A549 (cell line): ENCODE measurements around the gene HOMER2. TPM values are rescaled to one million over a fixed set of nuclear protein-coding genes. Genes with fewer than 3 reads are reported as not detected.

Experiments
- ATAC-seq, 2 experiments: fragments of 200-7000 bp in 1 of 2; fragments of >200 bp in 1 of 2; cut with Nextera tagmentation in 1 of 2; cut with Tn5 transposase in 1 of 2; 3 replicates each; pipeline versions ENCODE4 v1.8.0 to v1.9.1; 2018 to 2020; ENCODE audit warnings: mild to moderate bottlenecking in 1 of 2, moderate library complexity in 1 of 2
- CTCF ChIA-PET: fragments of 300-600 bp; sonication (Branson Sonifier 250); formaldehyde crosslinking; extraction: SDS; loops from one replicate; lab custom pipeline; 2021; ENCODE audit warnings: antibody characterized with exemption, inconsistent platforms; lab: Yijun Ruan, JAX
- POLR2A ChIA-PET: fragments of 350-600 bp; formaldehyde crosslinking; extraction: SDS; loops from one replicate; lab custom pipeline; 2021; ENCODE audit warnings: antibody characterized with exemption, inconsistent platforms; lab: Yijun Ruan, JAX
- DNase-seq, 2 experiments: peaks; one replicate each; pipeline versions ENCODE4 v3.0.0 to v3.0.0-alpha.2; 2011 to 2016; ENCODE audit warnings: low read depth in 1 of 2, low spot score in 1 of 2
- FAIRE-seq: peaks from 2 replicates; lab custom pipeline; 2011; peaks lifted over from hg19 to GRCh38; lab: Jason Lieb, UNC
- H3K27ac ChIP-seq, 2 experiments: fragments of >200 bp; sonication (Bioruptor Twin); formaldehyde crosslinking; 3 replicates each; pipeline ENCODE4 v1.5.1; 2016 to 2017
- H3K4me1 ChIP-seq: fragments of >200 bp; sonication (Bioruptor Twin); formaldehyde crosslinking; 3 replicates; pipeline ENCODE4 v1.6.1; 2016
- H3K4me2 ChIP-seq: fragments of >200 bp; sonication (Bioruptor Twin); formaldehyde crosslinking; 3 replicates; pipeline ENCODE4 v1.6.1; 2016
- H3K4me3 ChIP-seq: fragments of >200 bp; sonication (Bioruptor Twin); formaldehyde crosslinking; 3 replicates; pipeline ENCODE4 v1.5.1; 2016
- H3K9me3 ChIP-seq: fragments of >200 bp; sonication (Bioruptor Twin); formaldehyde crosslinking; 3 replicates; pipeline ENCODE4 v1.6.1; 2016
- BCL3 ChIP-seq: fragments of >200 bp; sonication (Bioruptor Twin); formaldehyde crosslinking; IDR thresholded peaks from 3 replicates; pipeline ENCODE4 v1.6.1; 2016
- CEBPB ChIP-seq, 2 experiments: fragments of >200 bp in 1 of 2; sonication (Bioruptor Twin) in 1 of 2; formaldehyde crosslinking in 1 of 2; IDR thresholded peaks; 2 replicates each; pipeline ENCODE4 v1.6.1; 2012 to 2016
- ELK1 ChIP-seq: fragments of 150-350 bp; IDR thresholded peaks from 2 replicates; pipeline ENCODE4 v1.6.1; 2014; ENCODE audit warnings: low read depth, mild to moderate bottlenecking, low read length
- FOSL2 ChIP-seq, 2 experiments: fragments of 450-650 bp in 1 of 2; fragments of >200 bp in 1 of 2; sonication (Bioruptor Twin) in 1 of 2; formaldehyde crosslinking; IDR thresholded peaks; 2 replicates each; pipeline versions ENCODE4 v1.5.0 to v1.6.1; 2016 to 2020; ENCODE audit warnings: mild to moderate bottlenecking in 1 of 2, moderate library complexity in 1 of 2
- FOXS1 ChIP-seq: fragments of 250-450 bp; sonication (Bioruptor Pico); IDR thresholded peaks from 2 replicates; pipeline ENCODE4 v1.5.0; 2020; ENCODE audit warnings: mild to moderate bottlenecking, moderate library complexity
- HMGXB4 ChIP-seq: fragments of 250-450 bp; sonication (Bioruptor Pico); IDR thresholded peaks from 2 replicates; pipeline ENCODE4 v1.5.0; 2021; ENCODE audit warnings: mild to moderate bottlenecking, moderate library complexity, borderline replicate concordance
- MAFK ChIP-seq: fragments of 450-650 bp; IDR thresholded peaks from 2 replicates; pipeline ENCODE4 v1.6.1; 2014; ENCODE audit not compliant: partially characterized antibody
- MAZ ChIP-seq: fragments of 150-350 bp; IDR thresholded peaks from 2 replicates; pipeline ENCODE4 v1.6.1; 2014; ENCODE audit warnings: antibody characterized with exemption, low read depth, low read length, borderline replicate concordance
- MYC ChIP-seq: IDR thresholded peaks from 2 replicates; pipeline ENCODE4 v1.6.1; 2012; ENCODE audit warnings: mild to moderate bottlenecking, inconsistent platforms, low read length, improper control_type of control experiment, borderline replicate concordance
- NPAS2 ChIP-seq: fragments of 250-450 bp; sonication (Bioruptor Pico); IDR thresholded peaks from 2 replicates; pipeline ENCODE4 v1.8.0; 2022; ENCODE audit warnings: mild to moderate bottlenecking, moderate library complexity, borderline replicate concordance
- NR3C1 ChIP-seq: fragments of >200 bp; sonication (Bioruptor Twin); formaldehyde crosslinking; IDR thresholded peaks from 3 replicates; pipeline ENCODE4 v1.6.1; 2017
- PBX3 ChIP-seq: IDR thresholded peaks from 2 replicates; pipeline ENCODE4 v1.6.1; 2012
- PHF8 ChIP-seq: fragments of 200-600 bp; sonication (generic); IDR thresholded peaks from 2 replicates; pipeline ENCODE4 v1.6.1; 2016; ENCODE audit warnings: low read depth, mild to moderate bottlenecking, antibody characterized with exemption, moderate library complexity, borderline replicate concordance
- SREBF2 ChIP-seq: fragments of 450-650 bp; IDR thresholded peaks from 2 replicates; pipeline ENCODE4 v1.6.1; 2014; ENCODE audit warnings: mild to moderate bottlenecking, moderate library complexity
- TFCP2L1 ChIP-seq: fragments of 250-450 bp; sonication (Bioruptor Pico); IDR thresholded peaks from 2 replicates; pipeline ENCODE4 v1.5.0; 2021; ENCODE audit warnings: mild to moderate bottlenecking
- TP53 ChIP-seq: fragments of 250-450 bp; sonication (Bioruptor Pico); IDR thresholded peaks from 2 replicates; pipeline ENCODE4 v1.5.0; 2021; ENCODE audit warnings: mild to moderate bottlenecking, moderate library complexity
- USF2 ChIP-seq: fragments of 450-650 bp; IDR thresholded peaks from 2 replicates; pipeline ENCODE4 v1.6.1; 2014; ENCODE audit warnings: antibody characterized with exemption
- ZFP36 ChIP-seq: fragments of 450-650 bp; IDR thresholded peaks from 2 replicates; pipeline ENCODE4 v1.6.1; 2014; ENCODE audit warnings: borderline replicate concordance; ENCODE audit not compliant: partially characterized antibody
- WGBS: methylation state at CpG from one replicate; pipeline ENCODE4 v1.1.6; 2017; ENCODE audit errors: missing lambda C conversion rate; 5-methylcytosine and 5-hydroxymethylcytosine counted together
- polyA plus RNA-seq, 4 experiments: library from polyadenylated mRNA; depleted of rRNA in 3 of 4; stranded (reverse); fragments of >200 nt; fragmentation: RNase III in 1 of 4; extraction: RNeasy Plus Mini Kit Qiagen cat#74134 plus additional on column Dnase treatment in 1 of 4; gene quantifications; 2 replicates in 3 of 4; 3 replicates in 1 of 4; pipeline ENCODE4 v1.2.3, GENCODE V29; 2011 to 2017

HOMER2 gene
- polyA plus RNA-seq, 2 of the 4 experiments (the other 2 are of a cell fraction) = 9.4 to 15.4 TPM

- no peak for TF ChIP-seq SREBF2
- no peak for TF ChIP-seq BCL3
- no peak for TF ChIP-seq MYC
- TF ChIP-seq NPAS2 = no peak
- TF ChIP-seq ELK1 = no peak
- no peak for TF ChIP-seq HMGXB4 (CRISPR knock-in tag)
- no peak for TF ChIP-seq NR3C1
- TF ChIP-seq MAFK = no peak
- no peak for TF ChIP-seq TP53 (CRISPR knock-in tag)
- TF ChIP-seq PBX3 = no peak
- TF ChIP-seq MAZ = no peak
- no peak for TF ChIP-seq USF2
- no peak for TF ChIP-seq PHF8
- no peak for DNase-seq
- ChIA-PET CTCF (no interaction called here), POLR2A (interaction anchor here (0.7 kb wide), 1 partner anchor 300 kb away, joined by 3 read pairs; no protein-coding TSS in a partner anchor)
- no peaks in the 10 kb centered on the region for H3K4me1 ChIP-seq
- no peak overlapping the region for H3K4me3 ChIP-seq
- no peak for FAIRE-seq
- ATAC-seq = no peak
- 61% methylated on average over 3 of the region's 3 CpGs for WGBS
- no peak overlapping the region for H3K4me2 ChIP-seq
- no peak overlapping the region for H3K27ac ChIP-seq
- H3K9me3 ChIP-seq = no peaks in the 10 kb centered on the region
These were observed 109.0 kb downstream of the HOMER2 start for GRCh38 chr15:82843566-82843965.

- 89% methylated on average over 4 of the region's 4 CpGs for WGBS
- no peaks in the 10 kb centered on the region for H3K9me3 ChIP-seq
- H3K4me3 ChIP-seq = no peak overlapping the region
- CTCF ChIA-PET = interaction anchor here (1.1 to 1.5 kb wide), 3 partner anchors 8 to 16 kb away, joined by 3 to 6 read pairs (median 3); no protein-coding TSS in a partner anchor
- DNase-seq (no peak), ATAC-seq (no peak), FAIRE-seq (no peak)
- H3K27ac ChIP-seq = no peak overlapping the region
- no peak overlapping the region for H3K4me2 ChIP-seq
- no peak for TF ChIP-seq CEBPB (IDR thresholded peaks at IDR 0.05)
- no peak for TF ChIP-seq TFCP2L1
- TF ChIP-seq ZFP36 = no peak
- TF ChIP-seq FOXS1 (CRISPR knock-in tag) = no peak
- no peak for TF ChIP-seq FOSL2 (IDR thresholded peaks at IDR 0.05)
- TF ChIP-seq FOSL2 (CRISPR knock-in tag; IDR thresholded peaks at IDR 0.05) = no peak
- H3K4me1 ChIP-seq = no peaks in the 10 kb centered on the region
- POLR2A ChIA-PET = no interaction called here
These were observed 112.4 kb downstream of the HOMER2 start for GRCh38 chr15:82840166-82840565.
